HCT116 (cell line): Measurements from ENCODE around the gene SPON1.

Experiments
- EZH2 ChIP-seq: fragments of 200-600 bp; sonication (generic); IDR thresholded peaks from 2 replicates; pipeline ENCODE4 v1.6.1; 2017; ENCODE audit warnings: antibody characterized with exemption, mixed run types
- EZH2phosphoT487 ChIP-seq: fragments of 200-600 bp; IDR thresholded peaks from 2 replicates; pipeline ENCODE4 v1.6.1; 2018; ENCODE audit warnings: antibody characterized with exemption, borderline replicate concordance
- JUND ChIP-seq: IDR thresholded peaks from 2 replicates; pipeline ENCODE4 v1.6.1; 2012
- POLR2A ChIP-seq: IDR thresholded peaks from 2 replicates; pipeline ENCODE4 v1.7.0; 2011; ENCODE audit warnings: borderline replicate concordance; ENCODE audit not compliant: insufficient read depth, insufficient read length; ENCODE audit errors: extremely low read depth
- POLR2AphosphoS5 ChIP-seq: IDR thresholded peaks from 2 replicates; pipeline ENCODE4 v1.6.1; 2011; ENCODE audit warnings: mild to moderate bottlenecking, low read depth, low read length, moderate library complexity
- RAD21 ChIP-seq: IDR thresholded peaks from 2 replicates; pipeline ENCODE4 v1.6.1; 2012; ENCODE audit warnings: low read depth, mild to moderate bottlenecking
- SP1 ChIP-seq: IDR thresholded peaks from 2 replicates; pipeline ENCODE4 v1.6.1; 2012; ENCODE audit warnings: low read depth
- SRF ChIP-seq: IDR thresholded peaks from 2 replicates; pipeline ENCODE4 v1.6.1; 2012; ENCODE audit warnings: low read depth
- TCF7L2 ChIP-seq: IDR thresholded peaks from 2 replicates; pipeline ENCODE4 v1.7.0; 2011; ENCODE audit warnings: borderline replicate concordance, inconsistent platforms; ENCODE audit not compliant: insufficient read depth, insufficient read length; ENCODE audit errors: extremely low read depth
- YY1 ChIP-seq: IDR thresholded peaks from 2 replicates; pipeline ENCODE4 v1.6.1; 2011; ENCODE audit warnings: low read length, low read depth, moderate library complexity, mild to moderate bottlenecking; ENCODE audit not compliant: insufficient replicate concordance; ENCODE audit errors: extremely low read depth
- ZNF274 ChIP-seq: fragments of 200-500 bp; sonication (Bioruptor generic); IDR thresholded peaks from 2 replicates; pipeline ENCODE4 v1.6.1; 2014; ENCODE audit warnings: mild to moderate bottlenecking, low read depth, low read length, inconsistent platforms
- TF ChIP-seq, protein P1 (sequence below), 3 experiments: fragments of 200-600 bp in 1 of 3; sonication (generic) in 1 of 3; IDR thresholded peaks in 2 of 3; conservative IDR thresholded peaks in 1 of 3; 2 replicates each; pipeline ENCODE4 v1.5.1; 2012 to 2017; ENCODE audit warnings: low read depth in 2 of 3, low read length in 2 of 3, antibody characterized with exemption in 1 of 3, borderline replicate concordance in 1 of 3, control low read depth in 1 of 3, mild to moderate bottlenecking in 1 of 3, mixed read lengths in 1 of 3, mixed run types in 1 of 3, moderate library complexity in 1 of 3; ENCODE audit not compliant: insufficient read depth in 1 of 3
- TF ChIP-seq, protein P2 (sequence below): IDR thresholded peaks from 2 replicates; pipeline ENCODE4 v1.6.1; 2012

DNA sequence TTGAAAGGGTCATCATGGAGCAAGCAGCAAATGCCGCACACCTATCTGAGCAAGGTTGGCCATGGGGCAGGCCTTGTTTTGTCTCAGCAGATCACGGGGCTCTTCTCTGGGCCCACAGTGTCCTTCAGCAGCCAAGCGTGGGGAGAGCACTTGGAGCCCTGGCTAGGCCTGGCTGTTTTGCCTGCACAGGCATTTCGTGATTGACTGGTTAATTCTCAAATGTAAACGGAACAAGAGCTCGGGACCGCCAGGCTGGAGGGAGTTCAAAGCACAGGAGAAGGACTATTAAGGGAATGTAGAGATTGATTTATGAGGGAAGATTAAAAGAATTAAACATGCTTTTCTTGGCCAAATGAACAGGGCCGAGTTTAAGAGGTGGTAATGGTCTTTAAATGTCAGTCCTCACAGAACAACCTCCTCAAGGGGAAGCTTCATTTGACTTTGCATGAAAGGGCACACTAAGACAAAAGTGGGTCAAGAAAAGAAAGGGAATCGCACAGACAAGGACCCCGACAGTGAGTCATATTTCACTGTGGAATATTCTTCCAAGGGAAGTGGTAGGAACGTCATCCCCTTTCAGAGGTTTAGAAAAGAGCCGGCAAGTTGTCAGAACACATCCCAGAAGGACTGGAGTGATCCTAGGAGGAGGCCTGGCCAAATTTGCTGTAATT is 20.7 kb downstream of the SPON1 start:
- TF ChIP-seq SRF (no peak), EZH2 (no peak), JUND (no peak), POLR2A (no peak), TCF7L2 (no peak), SP1 (no peak), RAD21 (no peak), POLR2AphosphoS5 (no peak), ZNF274 (no peak), EZH2phosphoT487 (no peak), YY1 (no peak)
- TF ChIP-seq, protein P1, sequence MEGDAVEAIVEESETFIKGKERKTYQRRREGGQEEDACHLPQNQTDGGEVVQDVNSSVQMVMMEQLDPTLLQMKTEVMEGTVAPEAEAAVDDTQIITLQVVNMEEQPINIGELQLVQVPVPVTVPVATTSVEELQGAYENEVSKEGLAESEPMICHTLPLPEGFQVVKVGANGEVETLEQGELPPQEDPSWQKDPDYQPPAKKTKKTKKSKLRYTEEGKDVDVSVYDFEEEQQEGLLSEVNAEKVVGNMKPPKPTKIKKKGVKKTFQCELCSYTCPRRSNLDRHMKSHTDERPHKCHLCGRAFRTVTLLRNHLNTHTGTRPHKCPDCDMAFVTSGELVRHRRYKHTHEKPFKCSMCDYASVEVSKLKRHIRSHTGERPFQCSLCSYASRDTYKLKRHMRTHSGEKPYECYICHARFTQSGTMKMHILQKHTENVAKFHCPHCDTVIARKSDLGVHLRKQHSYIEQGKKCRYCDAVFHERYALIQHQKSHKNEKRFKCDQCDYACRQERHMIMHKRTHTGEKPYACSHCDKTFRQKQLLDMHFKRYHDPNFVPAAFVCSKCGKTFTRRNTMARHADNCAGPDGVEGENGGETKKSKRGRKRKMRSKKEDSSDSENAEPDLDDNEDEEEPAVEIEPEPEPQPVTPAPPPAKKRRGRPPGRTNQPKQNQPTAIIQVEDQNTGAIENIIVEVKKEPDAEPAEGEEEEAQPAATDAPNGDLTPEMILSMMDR (IDR thresholded peaks at IDR 0.05 in 2 of 3, conservative IDR thresholded peaks at IDR 0.05 in 1 of 3; ENCODE audit: borderline replicate concordance in 1 of 3, insufficient read depth in 1 of 3, low read depth in 2 of 3, low read length in 2 of 3) = no peak
- TF ChIP-seq, protein P2, sequence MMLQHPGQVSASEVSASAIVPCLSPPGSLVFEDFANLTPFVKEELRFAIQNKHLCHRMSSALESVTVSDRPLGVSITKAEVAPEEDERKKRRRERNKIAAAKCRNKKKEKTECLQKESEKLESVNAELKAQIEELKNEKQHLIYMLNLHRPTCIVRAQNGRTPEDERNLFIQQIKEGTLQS = no peak
